GM23248 (cell line): ENCODE measurements around the gene LEKR1. TPM values are rescaled to one million over a fixed set of nuclear protein-coding genes. Genes with fewer than 3 reads are reported as not detected.

Experiments
- DNase-seq: peaks from one replicate; pipeline ENCODE4 v3.0.0-alpha.2; 2015
- H2AFZ ChIP-seq: fragments of 200-600 bp; sonication (generic); 2 replicates; pipeline ENCODE4 v1.6.1; 2016; ENCODE audit warnings: antibody characterized with exemption
- H3F3A ChIP-seq: fragments of 200-600 bp; sonication (generic); 2 replicates; pipeline ENCODE4 v1.6.1; 2016; ENCODE audit warnings: mild to moderate bottlenecking, antibody characterized with exemption, mixed run types; ENCODE audit not compliant: insufficient read depth
- H3K27ac ChIP-seq: fragments of 200-600 bp; sonication (generic); 2 replicates; pipeline ENCODE4 v1.5.1; 2016; ENCODE audit warnings: mild to moderate bottlenecking
- H3K27me3 ChIP-seq: fragments of 200-600 bp; sonication (generic); replicated peaks from 2 replicates; pipeline ENCODE4 v1.6.1; 2016; ENCODE audit warnings: mild to moderate bottlenecking; ENCODE audit not compliant: insufficient read depth
- H3K36me3 ChIP-seq: fragments of 200-600 bp; sonication (generic); 2 replicates; pipeline ENCODE4 v1.6.1; 2016; ENCODE audit warnings: low read depth, mild to moderate bottlenecking
- H3K4me1 ChIP-seq: fragments of 200-600 bp; sonication (generic); 2 replicates; pipeline ENCODE4 v1.6.1; 2016; ENCODE audit warnings: mild to moderate bottlenecking; ENCODE audit not compliant: insufficient read depth
- H3K4me2 ChIP-seq: fragments of 200-600 bp; sonication (generic); one replicate; pipeline ENCODE4 v1.6.1; 2016; ENCODE audit warnings: mild to moderate bottlenecking; ENCODE audit not compliant: unreplicated experiment
- H3K4me3 ChIP-seq: fragments of 200-600 bp; sonication (generic); 2 replicates; pipeline ENCODE4 v1.5.1; 2016; ENCODE audit warnings: mild to moderate bottlenecking
- H3K79me2 ChIP-seq: fragments of 200-600 bp; sonication (generic); 2 replicates; pipeline ENCODE4 v1.6.1; 2016; ENCODE audit warnings: mild to moderate bottlenecking; ENCODE audit not compliant: insufficient read depth
- H3K9ac ChIP-seq: fragments of 200-600 bp; sonication (generic); 2 replicates; pipeline ENCODE4 v1.6.1; 2016; ENCODE audit warnings: mild to moderate bottlenecking
- H3K9me2 ChIP-seq: fragments of 200-600 bp; sonication (generic); 2 replicates; pipeline ENCODE4 v1.6.1; 2016; ENCODE audit warnings: mixed run types, mild to moderate bottlenecking, moderate library complexity; ENCODE audit not compliant: insufficient read depth
- H3K9me3 ChIP-seq: fragments of 200-600 bp; sonication (generic); one replicate; pipeline ENCODE4 v1.6.1; 2017; ENCODE audit warnings: low read depth
- H4K20me1 ChIP-seq: fragments of 200-600 bp; sonication (generic); 2 replicates; pipeline ENCODE4 v1.6.0; 2016; ENCODE audit not compliant: insufficient read depth
- EZH2 ChIP-seq: fragments of 200-600 bp; sonication (generic); IDR thresholded peaks from 2 replicates; pipeline ENCODE4 v1.6.1; 2018; ENCODE audit warnings: antibody characterized with exemption, mild to moderate bottlenecking; ENCODE audit not compliant: insufficient read depth, poor library complexity, severe bottlenecking
- EZH2phosphoT487 ChIP-seq: fragments of 200-600 bp; sonication (generic); IDR thresholded peaks from 2 replicates; pipeline ENCODE4 v1.6.1; 2018; ENCODE audit warnings: antibody characterized with exemption, moderate library complexity, mild to moderate bottlenecking, low read depth; ENCODE audit not compliant: insufficient read depth
- WGBS, 2 experiments: methylation state at CpG; one replicate each; pipeline ENCODE4 v1.1.6; 2015 to 2017; ENCODE audit warnings: low lambda C conversion rate in 2 of 2, low coverage in 1 of 2; ENCODE audit errors: missing lambda C conversion rate in 2 of 2; 5-methylcytosine and 5-hydroxymethylcytosine counted together
- in situ Hi-C: fragments of 300-500 bp; cut with MboI; formaldehyde crosslinking; loops from 2 replicates; pipeline ENCODE4 v1.15.0; 2020
- polyA plus RNA-seq: library from polyadenylated mRNA; unstranded; fragments of >200 nt; fragmentation: Nextera tagmentation; extraction: Ambion mirVana; gene quantifications from 2 replicates; pipeline ENCODE4 v1.2.1, GENCODE V29; 2016
- total RNA-seq: library from RNA; depleted of rRNA; stranded (reverse); fragments of >200 nt; shearing (Covaris generic); gene quantifications from 2 replicates; pipeline ENCODE4 v1.2.3, GENCODE V29; 2014

Gene LEKR1
- total and polyA plus RNA-seq, 2 experiments from 2014 or later, result 0.32 to 0.43 TPM

GRCh38 chr3:157023226-157023625 is 197.1 kb downstream of the LEKR1 start:
- no peaks in the 10 kb centered on the region for H3K9me2 ChIP-seq
- H3F3A ChIP-seq, result no peaks in the 10 kb centered on the region
- H3K4me2 ChIP-seq, result no peak overlapping the region
- in situ Hi-C loops, result no loop called here
- no peak overlapping the region for H3K9ac ChIP-seq
- H3K4me1 ChIP-seq, result no peaks in the 10 kb centered on the region
- no peak overlapping the region for H3K4me3 ChIP-seq
- no peak for DNase-seq
- TF ChIP-seq EZH2phosphoT487, result no peak
- no peak for TF ChIP-seq EZH2
- no peaks in the 10 kb centered on the region for H3K79me2 ChIP-seq
- no peaks in the 10 kb centered on the region for H3K36me3 ChIP-seq
- no peaks in the 10 kb centered on the region for H3K27me3 ChIP-seq
- no peaks in the 10 kb centered on the region for H3K9me3 ChIP-seq
- no peak overlapping the region for H3K27ac ChIP-seq
- H2AFZ ChIP-seq, result no peak overlapping the region
- no peaks in the 10 kb centered on the region for H4K20me1 ChIP-seq

DNA sequence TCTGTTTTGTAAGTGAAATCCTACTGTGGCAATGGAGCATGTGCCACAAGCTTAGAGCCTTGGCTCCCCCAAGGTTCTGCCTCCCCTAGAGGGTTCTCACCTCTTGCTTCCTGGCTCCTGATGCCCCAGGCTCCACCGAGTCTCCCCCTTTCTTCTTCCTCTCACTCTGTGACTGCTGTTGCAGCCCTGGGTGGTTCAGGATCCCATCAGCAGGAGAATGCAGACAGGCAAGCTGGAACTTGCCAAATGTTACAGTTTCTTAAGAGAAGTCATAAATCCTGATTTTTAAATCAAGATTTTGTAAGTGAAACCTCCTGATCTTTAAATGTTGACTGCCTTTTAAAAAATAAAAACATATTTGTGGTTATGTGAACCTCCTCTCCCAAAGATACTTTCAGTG is 199.9 kb downstream of the LEKR1 start:
- Histone ChIP-seq H3K27me3 (no peaks in the 10 kb centered on the region), H3K36me3 (no peaks in the 10 kb centered on the region), H3K9me2 (no peaks in the 10 kb centered on the region), H3F3A (no peaks in the 10 kb centered on the region), H4K20me1 (no peaks in the 10 kb centered on the region), H3K79me2 (no peaks in the 10 kb centered on the region), H2AFZ (no peak overlapping the region), H3K4me1 (no peaks in the 10 kb centered on the region), H3K27ac (no peak overlapping the region), H3K9ac (no peak overlapping the region), H3K4me3 (no peak overlapping the region), H3K4me2 (no peak overlapping the region), H3K9me3 (no peaks in the 10 kb centered on the region)
- in situ Hi-C loops, result no loop called here
- no peak for DNase-seq
- WGBS, 2 experiments, result 0 to 6% methylated on average over 1 of the region's 1 CpG
- TF ChIP-seq EZH2phosphoT487 (no peak), EZH2 (no peak)

- no peak overlapping the region for H3K27ac ChIP-seq
- no peak overlapping the region for H3K4me2 ChIP-seq
- in situ Hi-C loops, result no loop called here
- no peaks in the 10 kb centered on the region for H3K9me3 ChIP-seq
- H3K79me2 ChIP-seq, result no peaks in the 10 kb centered on the region
- no peaks in the 10 kb centered on the region for H3K27me3 ChIP-seq
- H3K36me3 ChIP-seq, result no peaks in the 10 kb centered on the region
- no peaks in the 10 kb centered on the region for H3K9me2 ChIP-seq
- no peak for DNase-seq
- H3F3A ChIP-seq, result no peaks in the 10 kb centered on the region
- H3K4me3 ChIP-seq, result no peak overlapping the region
- no peak overlapping the region for H3K9ac ChIP-seq
- no peak overlapping the region for H2AFZ ChIP-seq
- 79 to 81% methylated on average over 7 of the region's 7 CpGs for WGBS, 2 experiments
- H4K20me1 ChIP-seq, result no peaks in the 10 kb centered on the region
- TF ChIP-seq EZH2phosphoT487 (no peak), EZH2 (no peak)
- no peaks in the 10 kb centered on the region for H3K4me1 ChIP-seq
These were observed 201.9 kb downstream of the LEKR1 start for GRCh38 chr3:157027861-157028745.

DNA sequence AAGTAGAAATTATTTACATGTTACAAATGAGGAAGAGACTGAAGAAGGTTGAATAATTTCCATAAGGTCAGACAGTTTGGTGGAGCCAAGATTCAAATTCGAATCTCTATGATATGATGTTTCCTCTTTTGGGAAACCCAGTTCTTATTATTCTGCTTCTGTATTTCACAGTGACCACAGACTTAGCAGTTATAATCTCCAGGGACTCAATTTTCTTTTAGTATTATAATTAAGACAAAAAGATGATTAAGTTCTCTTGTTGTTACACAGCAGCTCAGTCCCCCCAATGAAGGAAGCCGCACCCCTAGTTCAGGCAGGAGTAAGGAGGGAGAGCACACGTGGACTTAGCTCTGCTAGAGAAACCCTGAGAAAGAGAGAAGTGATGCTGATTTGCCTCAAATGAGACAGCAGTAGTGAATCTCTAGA is 203.2 kb downstream of the LEKR1 start:
- Histone ChIP-seq H3K4me3 (no peak overlapping the region), H4K20me1 (no peaks in the 10 kb centered on the region), H3K27ac (no peak overlapping the region), H3K4me1 (no peaks in the 10 kb centered on the region), H3F3A (no peaks in the 10 kb centered on the region), H3K27me3 (no peaks in the 10 kb centered on the region), H3K9me2 (no peaks in the 10 kb centered on the region), H3K9me3 (no peaks in the 10 kb centered on the region), H3K36me3 (no peaks in the 10 kb centered on the region), H2AFZ (no peak overlapping the region), H3K9ac (no peak overlapping the region), H3K4me2 (no peak overlapping the region), H3K79me2 (no peaks in the 10 kb centered on the region)
- DNase-seq, result no peak
- in situ Hi-C loops, result no loop called here
- WGBS, 2 experiments, result 62 to 68% methylated on average over 3 of the region's 3 CpGs
- no peak for TF ChIP-seq EZH2phosphoT487
- no peak for TF ChIP-seq EZH2

DNA sequence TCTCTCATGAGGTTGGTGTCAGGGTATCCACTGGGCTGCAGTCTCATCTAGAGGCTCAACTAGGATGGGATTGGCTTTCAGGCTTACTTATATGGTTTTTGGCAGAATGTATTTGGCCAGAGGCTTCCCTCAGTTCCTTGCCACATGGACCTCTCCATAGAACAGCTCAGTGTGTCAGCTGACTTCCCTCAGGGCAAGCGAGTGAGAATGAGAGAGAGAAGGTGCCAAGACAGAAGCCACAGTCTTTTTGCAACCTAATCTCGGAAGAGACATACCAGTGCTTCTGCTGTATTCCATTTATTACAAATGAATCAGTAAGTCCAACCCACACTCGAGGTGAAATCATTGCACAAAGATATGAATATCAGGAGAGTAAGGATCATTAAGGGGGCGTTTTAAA is 204.6 kb downstream of the LEKR1 start:
- H3K9me3 ChIP-seq, result no peaks in the 10 kb centered on the region
- H3K9me2 ChIP-seq, result no peaks in the 10 kb centered on the region
- TF ChIP-seq EZH2phosphoT487, result no peak
- H3K27me3 ChIP-seq, result no peaks in the 10 kb centered on the region
- DNase-seq, result no peak
- no peak overlapping the region for H3K9ac ChIP-seq
- no peak overlapping the region for H3K27ac ChIP-seq
- H2AFZ ChIP-seq, result no peak overlapping the region
- no peaks in the 10 kb centered on the region for H3K36me3 ChIP-seq
- 62 to 66% methylated on average over 4 of the region's 4 CpGs for WGBS, 2 experiments
- no peak overlapping the region for H3K4me2 ChIP-seq
- H3K4me1 ChIP-seq, result no peaks in the 10 kb centered on the region
- H4K20me1 ChIP-seq, result no peaks in the 10 kb centered on the region
- H3F3A ChIP-seq, result no peaks in the 10 kb centered on the region
- H3K79me2 ChIP-seq, result no peaks in the 10 kb centered on the region
- in situ Hi-C loops, result no loop called here
- H3K4me3 ChIP-seq, result no peak overlapping the region
